ENCODE measurements around the gene RARS2.

Gene RARS2

DNA sequence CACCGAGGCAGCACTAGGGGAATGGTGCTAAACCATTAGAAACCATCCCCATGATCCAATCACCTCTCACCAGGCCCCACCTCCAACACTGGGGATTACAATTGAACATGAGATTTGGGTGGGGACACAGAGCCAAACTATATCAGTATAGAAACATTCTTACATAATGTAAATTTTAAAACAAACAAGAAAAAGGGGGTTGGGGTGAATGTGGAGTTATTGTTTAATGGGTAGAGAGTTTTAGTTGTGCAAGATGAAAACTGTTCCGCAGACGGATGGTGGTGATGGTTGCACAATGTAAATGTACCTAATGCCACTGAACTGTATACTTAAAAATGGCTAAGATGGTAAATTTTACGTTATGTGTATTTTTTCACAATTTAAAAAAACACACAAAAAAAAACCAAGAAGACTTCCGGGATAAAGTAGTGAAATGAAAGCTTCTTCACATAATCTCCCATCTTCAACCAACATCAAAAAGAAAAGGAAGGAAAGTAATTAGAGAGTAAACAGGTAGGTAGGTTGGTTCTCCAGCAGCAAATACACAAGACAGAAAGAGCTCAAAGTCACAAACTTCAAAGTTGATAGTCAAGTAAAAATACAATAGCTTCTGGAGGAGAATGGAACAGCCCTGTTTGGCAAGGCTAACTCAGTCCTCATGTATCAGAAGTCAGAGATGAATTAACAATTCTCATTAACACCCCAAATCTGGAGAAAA, 16.3 kb downstream of the RARS2 start:
- no peak for DNase-seq (ENCODE audit: low read depth)

DNA sequence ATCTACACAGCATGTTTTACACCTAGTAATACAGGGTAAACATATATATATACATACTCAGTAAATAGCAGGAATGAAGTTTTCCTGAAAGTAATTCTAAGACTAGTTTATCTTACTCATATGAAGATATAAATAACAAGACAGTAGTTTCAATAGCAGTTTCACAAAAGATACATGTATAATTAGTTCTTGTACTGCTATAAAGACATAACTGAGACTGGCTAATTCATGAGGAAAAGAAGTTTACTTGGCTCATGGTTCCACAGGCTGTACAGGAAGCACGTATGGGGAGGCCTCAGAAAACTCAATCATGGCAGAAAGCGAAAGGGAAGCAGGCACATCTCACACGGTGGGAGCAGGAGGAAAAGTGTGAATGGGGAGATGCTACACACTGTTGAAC, 16.9 kb downstream of the RARS2 start:
- DNase-seq (ENCODE audit: low read depth): no peak

DNA sequence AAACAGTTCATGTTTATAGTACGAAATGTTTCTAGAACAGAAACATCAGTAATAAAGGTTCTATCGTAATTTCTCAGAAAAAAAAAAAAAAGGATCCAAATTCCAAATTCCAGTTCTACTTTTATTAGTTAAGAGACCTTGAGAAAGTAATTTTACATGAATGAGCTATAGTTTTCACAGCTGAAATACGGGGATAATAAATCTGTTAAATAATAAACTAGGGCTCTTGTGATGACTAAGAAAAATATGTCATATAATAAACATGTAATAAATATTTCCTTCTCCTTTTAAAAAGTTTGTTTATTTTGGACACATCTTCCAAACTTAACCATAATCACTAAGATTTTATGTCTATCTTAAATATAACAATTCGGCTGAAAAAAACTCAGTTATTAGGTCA, 17.8 kb downstream of the RARS2 start:
- no peak for DNase-seq (ENCODE audit: low read depth)

DNA sequence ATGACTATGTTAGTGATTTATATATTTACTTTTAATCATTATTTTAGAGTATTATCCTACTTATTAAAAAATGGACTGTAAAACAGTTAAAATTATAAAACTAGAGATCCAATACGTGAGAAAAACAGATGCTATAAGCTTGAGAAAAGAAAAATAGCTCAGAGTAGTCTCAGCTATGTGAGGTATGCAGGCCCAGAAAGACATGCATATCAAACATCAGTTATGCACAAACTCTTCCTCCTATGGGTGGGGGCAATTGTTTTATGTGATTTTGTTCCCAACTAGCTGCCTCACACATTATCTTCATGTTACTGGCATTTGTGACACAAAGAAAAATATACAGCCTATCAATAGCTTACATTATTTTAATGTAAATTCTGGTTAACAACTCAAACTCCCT, 28.8 kb downstream of the RARS2 start:
- no peak for DNase-seq (ENCODE audit: low read depth)

DNA sequence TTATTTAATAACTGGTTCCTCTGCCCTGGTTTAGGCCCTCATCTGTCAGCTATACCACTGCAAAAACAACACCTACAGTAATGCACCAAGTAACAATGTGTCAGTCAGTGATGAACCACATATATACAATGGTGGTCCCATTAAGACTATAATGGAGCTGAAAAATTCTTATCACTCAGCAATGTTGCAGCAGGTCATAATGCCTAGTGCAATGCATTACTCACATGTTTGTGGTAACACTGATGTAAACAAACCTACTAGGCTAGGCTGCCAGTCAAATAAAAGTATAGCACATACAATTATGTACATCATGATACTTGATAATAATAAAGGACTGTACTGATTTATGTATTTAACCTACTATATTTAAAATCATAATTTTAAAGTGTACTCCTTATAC, 31.3 kb downstream of the RARS2 start:
- DNase-seq (ENCODE audit: low read depth): no peak

DNA sequence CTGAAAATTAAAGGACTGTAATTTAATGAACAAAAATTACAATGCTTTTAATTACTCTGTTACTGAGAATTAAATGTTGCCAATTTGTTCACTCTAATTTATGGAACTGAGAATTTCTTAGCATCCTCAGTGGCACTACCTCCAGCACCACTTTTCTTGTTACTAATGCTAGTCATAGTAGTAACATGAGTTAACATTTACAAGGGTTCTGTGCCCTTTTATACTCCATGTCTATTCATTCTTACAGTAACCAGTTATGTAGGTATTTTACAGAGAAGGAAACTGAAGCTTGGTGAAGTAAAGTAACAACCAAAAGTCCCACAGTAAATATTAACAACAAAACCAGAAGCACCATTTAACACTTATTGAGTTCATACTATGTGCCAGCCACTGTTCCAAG, 34.3 kb downstream of the RARS2 start:
- DNase-seq (ENCODE audit: low read depth): no peak

DNA sequence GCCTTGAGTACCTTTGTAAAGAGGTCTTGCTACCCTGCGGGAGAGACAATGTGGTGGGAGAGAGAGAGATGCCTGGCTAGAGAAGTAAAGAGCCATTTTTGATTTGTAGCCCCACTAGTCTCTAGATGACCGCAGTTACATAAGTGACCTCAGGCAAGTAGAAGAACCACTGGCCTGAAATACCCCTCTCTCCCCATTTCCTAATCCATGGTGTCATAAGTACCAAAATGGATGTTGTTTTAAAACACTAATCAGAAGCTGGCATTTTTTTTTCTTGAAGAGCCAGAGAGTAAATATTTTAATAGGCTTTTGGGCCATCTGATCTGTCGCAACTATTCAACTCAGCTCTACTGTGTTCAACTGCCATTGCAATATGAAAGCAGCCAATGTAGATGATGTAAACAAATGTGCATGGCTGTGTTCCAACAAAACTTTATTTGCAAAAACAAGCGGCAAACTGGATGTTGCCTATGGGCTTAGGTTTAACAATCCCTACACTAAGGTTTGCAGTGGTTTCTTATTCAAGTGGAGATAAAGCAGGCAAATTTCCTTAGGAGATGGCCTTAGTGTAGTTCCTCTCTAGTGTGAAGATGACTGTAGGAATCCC, 36.5 kb downstream of the RARS2 start:
- DNase-seq (ENCODE audit: low read depth): no peak

DNA sequence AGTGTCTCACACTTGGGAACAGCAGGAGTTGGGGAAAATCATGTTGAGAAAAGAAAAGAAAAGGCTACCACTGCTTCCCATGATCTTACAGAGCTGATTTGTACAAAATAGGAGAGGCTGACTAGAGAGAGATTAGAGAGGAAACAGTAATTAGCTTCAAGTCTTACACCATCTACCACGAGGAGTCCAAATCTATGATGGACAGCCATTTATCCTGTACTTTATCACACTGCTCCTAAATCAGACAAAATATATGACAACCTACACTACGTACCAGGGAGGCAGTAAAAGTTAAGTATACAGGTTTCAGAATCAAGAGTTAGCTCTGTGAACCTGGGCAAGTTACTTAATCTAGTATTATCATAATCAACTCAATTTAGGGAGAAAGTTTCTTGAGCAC, 38.0 kb downstream of the RARS2 start:
- no peak for DNase-seq (ENCODE audit: low read depth)

DNA sequence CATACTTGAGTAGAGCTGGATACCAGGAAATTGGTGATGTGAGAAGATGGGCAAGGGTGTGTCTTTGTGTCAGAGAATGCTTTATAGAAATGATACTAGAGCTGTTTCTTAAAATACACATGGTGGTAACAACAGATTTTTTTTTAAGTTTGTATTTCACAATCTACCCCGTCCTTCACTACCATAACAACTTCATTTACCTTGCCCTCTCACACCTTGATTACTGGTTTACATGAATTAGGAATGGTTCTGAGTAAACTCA, 45.4 kb downstream of the RARS2 start:
- DNase-seq (ENCODE audit: low read depth): no peak

DNA sequence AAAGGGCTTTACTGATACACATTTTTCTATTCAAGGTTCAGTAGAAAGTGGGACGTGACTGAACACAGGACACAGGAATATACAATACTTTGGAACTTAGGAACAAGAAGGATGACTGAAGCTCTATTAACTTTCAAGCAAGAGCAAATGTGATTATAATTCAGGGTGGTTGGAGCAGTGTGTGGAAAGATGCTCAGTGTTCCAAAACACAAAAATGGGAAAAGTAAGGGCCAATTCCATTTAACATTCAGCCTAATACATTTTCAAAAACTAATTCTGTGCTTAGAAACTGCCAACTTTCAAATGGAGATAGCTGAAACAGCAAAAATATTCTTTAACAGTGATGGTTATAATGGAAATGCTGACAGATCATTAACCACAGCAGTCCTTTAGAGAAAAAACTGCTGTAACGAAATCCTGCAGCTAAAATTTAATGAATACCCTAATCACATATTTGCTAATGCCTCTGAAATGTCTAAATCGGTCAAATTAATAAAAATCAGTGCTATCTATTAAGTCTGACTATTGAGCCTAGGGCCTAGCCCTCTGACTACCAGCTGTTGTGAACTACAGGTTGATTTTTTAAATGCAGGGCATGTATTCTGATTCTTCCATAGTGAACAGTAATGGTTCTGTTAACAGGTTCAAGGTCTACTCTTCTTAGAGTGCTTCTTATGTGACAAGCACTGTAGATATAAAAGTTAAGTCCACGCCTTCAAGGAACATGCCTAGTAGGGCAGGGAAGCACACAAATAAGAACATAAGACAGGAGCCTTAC, 45.9 kb downstream of the RARS2 start:
- DNase-seq (ENCODE audit: low read depth): no peak

DNA sequence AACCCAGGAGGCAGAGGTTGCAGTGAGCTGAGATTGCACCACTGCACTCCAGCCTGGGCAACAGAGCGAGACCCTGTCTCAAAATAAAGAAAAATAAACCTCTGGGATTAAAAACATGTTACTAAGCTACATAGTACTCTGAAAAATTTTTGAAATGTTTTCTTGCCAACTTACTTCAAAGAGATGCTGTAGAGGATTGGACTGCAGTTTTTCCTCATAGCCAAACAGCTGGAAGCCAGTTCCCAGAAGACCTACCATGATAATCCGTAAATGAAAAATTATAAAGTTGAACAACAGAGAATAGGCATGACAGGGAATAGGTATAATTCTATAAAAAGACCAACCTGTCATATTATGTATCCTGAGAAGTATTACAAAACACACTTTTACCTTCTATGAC, 48.0 kb downstream of the RARS2 start:
- no peak for DNase-seq (ENCODE audit: low read depth)

DNA sequence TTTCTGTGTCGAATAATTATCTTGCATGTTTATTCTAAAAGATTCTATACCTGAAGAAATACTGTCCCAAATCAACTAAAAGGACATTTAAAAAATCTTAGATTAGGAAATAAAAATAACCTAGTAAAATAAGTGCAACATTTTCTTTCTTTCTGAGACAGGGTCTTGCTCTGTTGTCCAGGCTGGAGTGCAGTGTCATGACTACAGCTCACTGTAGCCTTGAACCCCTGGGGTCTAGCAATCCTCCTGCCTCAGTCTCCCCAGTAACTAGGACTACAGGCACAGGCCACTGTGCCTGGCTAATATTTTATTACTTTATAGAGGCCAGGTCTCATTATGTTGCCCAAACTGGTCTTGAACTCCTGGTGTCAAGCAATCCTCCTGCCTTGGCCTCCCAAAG, 48.7 kb downstream of the RARS2 start:
- no peak for DNase-seq (ENCODE audit: low read depth)

DNA sequence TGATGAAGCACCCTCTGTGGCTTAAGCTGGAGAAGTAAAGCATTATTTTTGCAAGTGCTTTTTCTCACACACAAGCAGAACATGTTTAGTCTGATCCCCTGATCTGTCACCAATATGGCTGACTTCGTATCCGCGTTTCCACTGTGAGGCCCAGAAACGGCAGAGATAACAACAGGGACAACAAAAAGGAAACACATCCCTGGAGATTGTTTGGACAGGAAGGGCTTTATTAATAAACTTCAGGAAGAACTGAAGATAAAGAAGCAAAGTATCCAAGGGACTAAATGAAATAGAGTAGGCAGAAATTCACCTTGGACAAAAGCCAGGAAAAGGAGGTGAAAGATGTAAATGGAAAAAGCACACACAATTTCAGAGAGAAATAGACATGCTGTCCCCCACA, 49.2 kb downstream of the RARS2 start:
- no peak for DNase-seq (ENCODE audit: low read depth)

DNA sequence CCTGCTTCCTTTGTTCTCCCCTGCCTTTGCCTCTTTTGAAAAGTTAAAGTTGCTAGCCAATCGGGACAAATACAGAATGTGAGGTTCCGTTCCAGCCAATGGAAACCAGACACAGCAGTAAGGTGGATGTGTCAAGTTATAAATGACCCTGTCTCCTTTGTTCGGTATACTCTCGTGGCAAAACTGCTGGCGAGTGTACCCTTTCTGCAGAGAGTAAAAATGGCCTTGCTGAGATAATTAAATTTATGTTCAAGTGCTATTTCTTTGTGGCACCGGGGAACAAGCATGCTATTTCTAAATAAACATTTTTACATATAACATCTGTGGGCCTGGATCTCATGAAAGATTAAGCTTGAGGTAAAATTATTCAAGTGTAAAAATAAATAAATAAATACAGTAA, 50.2 kb downstream of the RARS2 start:
- no peak for DNase-seq (ENCODE audit: low read depth)

DNA sequence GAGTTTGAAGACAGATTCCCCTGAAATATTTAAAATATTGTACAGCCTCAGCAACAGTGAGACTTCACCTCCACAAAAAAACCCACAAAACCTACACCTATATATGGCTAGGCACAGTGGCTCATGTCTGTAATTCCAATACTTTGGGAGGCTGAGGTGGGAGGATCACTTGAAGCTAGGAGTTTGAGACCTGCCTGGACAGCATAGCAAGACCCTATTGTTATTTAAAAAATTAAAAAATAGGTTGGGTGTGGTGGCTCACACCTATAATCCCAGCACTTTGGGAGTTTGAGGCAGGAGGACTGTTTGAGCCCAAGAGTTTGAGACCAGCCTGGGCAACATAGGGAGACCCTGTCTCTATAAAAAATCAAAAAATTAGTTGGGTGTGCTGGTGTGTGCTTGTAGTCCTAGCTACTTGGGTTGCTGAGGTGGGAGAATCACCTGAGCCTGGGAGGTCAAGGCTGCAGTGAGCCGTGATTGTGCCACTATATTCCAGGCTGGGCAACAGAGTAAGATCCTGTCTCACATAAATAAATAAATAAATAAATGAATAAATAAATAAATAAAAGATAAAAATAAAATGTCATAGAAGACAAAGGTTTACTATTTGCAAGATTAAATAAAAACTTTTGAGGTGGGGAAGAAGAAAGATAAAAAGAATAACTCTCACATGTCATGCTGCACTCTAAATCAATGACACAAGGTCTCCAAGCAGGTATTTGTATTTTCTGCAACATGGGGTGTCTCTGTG, 51.1 kb downstream of the RARS2 start:
- DNase-seq (ENCODE audit: low read depth): no peak

DNA sequence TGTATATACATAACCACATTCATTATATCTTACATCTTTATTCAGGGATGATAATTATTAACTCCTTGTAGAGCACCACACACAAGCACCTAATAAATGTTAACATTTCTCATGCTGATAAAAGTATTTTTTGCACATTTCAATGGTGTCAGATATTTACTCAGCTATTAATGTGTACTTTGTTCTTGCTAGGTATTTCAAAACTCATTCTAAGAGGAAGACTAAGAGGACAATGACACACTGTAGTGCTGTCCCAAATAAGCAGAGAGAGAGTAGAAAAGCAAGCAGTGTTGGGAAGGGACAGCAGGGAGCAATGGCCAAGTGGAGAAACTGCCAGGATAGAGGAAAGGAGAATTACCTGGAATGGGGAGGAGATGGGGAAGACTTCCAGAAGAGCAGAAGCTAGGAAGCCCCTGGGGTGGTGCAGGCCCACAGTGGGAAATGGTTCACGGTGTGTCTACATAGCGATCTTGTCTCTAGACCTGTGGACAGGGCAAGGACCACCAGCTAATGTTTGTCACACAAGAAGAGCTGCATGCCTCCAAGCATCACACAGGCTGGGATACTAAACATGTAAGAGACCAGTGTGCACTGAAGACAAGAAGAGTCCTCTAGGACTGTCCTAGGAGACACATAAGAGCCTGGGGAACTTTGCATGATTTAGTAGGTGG, 55.3 kb downstream of the RARS2 start:
- no peak for DNase-seq (ENCODE audit: low read depth)

DNA sequence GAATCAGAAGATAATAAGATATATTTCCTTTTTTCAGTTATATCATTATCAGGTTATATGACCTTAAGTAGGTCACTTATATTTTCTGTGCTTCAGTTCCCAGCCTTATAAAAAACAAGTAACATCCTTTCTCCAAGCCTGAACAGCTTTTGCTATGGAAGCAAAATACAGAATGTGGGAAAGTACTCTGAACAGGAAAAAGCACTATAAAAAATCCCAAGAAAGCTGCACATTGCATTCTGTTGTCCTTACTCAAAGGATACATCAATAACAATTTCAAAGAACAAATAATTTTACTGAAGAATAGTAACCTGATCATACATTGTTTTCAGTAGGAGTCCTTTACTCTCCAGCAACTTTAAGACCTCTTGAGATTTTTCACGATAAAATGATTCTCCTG, 60.6 kb downstream of the RARS2 start:
- no peak for DNase-seq (ENCODE audit: low read depth)

DNA sequence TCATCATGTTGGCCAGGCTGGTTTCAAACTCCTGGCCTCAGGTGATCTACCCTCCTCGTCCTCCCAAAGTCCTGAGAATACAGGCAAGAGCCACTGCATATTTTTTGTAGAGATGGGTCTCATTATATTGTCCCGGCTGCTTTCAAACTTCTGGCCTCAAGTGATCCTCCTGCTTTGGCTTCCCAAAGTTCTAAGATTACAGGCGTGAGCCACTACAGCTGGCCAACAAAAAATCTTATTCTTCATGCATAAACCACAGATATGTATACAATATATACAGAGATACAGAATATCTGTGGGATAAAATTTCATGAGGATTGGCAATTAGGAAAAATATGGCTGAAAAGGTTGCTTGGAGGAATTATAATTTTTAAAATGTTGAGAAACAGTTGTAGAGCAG, 67.1 kb downstream of the RARS2 start:
- no peak for DNase-seq (ENCODE audit: low read depth)

DNA sequence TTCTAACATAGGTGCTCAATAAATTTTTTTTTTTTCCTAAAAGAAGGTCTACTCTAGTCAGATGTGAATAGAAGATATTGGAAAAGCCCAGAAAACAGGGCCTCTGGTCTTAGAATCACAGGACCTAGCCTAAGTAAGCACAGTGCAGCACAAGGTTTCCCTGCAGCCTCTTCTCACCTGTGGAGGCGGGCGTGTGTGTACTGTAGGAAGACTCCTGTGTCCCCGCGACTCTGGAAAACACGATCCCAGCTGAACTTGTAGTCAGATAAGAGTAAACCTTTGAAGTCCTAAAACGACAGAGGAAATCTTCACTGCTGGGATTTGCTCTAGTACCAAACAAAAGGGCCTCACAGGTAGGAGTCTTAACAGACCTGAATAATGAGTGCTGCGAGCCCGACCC, 71.3 kb downstream of the RARS2 start:
- no peak for DNase-seq (ENCODE audit: low read depth)

DNA sequence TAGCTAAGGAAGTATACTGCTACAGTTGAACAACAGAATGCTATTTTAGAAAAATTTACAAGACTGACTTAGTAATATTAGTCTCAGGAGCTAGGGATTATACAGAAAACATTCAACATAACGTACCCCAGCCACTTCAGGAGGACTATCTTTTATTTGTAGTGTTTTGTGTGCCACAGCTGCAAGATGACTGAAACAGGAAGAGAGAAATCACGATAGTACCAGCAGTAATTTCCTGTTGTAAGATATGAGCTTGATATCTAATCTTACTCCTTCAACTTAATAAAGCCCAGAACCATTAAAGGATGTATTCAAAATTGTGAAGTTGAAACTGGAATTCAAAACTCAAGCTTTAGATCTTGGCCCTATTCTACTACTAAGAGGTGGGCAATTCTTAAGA, 75.0 kb downstream of the RARS2 start:
- no peak for DNase-seq (ENCODE audit: low read depth)

DNA sequence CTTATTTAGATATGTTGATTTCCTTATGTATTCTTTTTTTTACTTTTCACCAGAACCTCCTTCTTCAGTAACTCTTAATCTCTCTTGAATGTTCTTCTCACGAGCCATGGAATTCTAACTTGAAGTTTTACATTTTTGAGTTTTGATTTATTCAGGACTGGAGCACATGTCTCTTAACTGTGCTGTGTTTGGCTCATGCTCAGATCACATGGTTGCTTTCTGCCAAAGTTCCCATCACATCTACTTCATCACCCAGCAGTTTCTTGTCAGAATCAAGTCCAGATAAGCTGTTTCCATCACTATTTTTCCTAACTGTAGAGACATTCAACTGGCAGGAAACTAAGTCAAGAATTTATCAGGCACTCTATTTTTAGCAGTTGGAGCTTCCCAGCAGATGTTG, 85.3 kb downstream of the RARS2 start:
- DNase-seq (ENCODE audit: low read depth): no peak

DNA sequence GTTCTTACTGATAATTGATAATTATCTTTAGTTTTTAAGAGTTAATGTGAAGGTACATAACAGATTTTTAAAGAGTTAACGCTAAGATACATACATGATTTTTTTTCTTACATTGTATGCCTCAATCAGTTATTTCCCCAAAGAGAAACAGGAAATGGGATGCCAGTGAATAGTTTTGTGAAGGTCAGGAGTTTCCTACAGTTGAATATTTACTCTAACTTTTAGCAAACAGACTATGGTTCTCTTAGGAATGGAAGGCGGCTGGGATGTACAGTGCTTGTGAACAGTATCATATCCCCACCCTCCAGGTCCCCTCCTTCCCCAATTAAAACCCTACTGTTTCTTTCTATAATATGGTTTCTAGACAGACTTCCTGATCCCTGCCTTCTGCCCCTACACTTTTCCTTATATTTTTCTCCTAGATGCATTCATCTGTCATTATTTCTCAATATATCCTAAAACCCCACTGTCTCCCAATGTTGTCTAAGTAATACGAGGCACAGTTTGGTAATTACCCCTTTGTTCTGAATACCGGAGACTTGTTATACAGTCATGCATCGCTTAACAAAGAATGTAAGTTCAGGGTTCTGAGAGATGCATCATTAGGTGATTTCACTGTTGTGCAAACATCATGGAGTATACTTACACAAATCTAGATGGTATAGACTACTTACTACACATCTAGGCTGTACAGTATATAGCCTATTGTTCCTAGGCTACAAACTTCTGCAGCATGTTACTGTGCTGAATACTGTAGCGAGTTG, 87.8 kb downstream of the RARS2 start:
- DNase-seq (ENCODE audit: low read depth): no peak

Data from activated T-helper 9 cell treated with anti-CD3 and anti-CD28 coated beads, Interleukin-2, amount 50 U/mL, for 16 hours (primary cell).